ENCODE results near the gene SLC38A11. TPM values are rescaled to one million over a fixed set of nuclear protein-coding genes. Genes with fewer than 3 reads are reported as not detected.

Gene SLC38A11
- total RNA-seq, 6 experiments from 2014 or later: 0.58 to 3.6 (median 2.1) TPM

DNA sequence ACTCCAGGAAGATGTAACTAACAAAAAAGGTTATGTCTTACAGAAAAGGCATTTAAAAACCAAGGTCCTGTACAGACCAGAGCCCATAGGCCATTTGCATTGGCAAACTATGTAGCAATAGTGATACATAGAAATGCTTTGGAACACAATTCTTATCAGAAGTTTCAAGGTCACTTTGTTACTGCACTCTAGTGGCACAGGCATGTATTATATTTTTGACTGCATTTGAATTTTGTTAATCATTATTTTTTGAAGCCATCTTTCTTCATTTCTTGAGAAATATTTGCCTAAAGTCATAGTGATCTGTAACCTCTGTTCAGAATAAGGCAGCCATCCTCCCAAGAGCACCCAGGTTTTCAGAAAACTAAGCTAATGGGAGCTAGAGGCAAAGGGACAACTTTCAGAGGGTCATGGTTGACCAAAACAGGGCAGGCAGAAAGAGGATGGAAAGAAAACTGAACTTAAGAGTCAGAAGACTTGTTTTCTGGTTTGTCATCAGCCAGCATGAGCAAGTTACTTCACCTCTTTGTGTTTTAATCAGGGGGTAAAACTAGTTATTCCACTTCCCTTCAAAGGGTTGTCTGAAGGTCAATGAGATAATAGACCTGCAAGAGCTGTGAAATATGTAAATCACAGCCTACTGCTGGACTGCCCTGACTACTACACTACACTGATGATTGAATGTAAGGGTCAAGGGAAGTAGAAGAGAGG is 41.5 kb downstream of the SLC38A11 start:
- peak; percentile 58 to 78 (median 70) for ATAC-seq
- H3K27ac ChIP-seq: peak overlapping the region in 2 of 3 donors; percentile 1 to 59
- TF ChIP-seq POLR2A (IDR thresholded peaks at IDR 0.05): no peak
- peak; percentile 31 to 59 (median 40) for TF ChIP-seq CTCF (IDR thresholded peaks at IDR 0.05)
- H3K4me1 ChIP-seq: peaks cover 0 to 59% (median 22%) of the 10 kb centered on the region in 4 donors
- no peak for DNase-seq
- no peaks in the 10 kb centered on the region for H3K27me3 ChIP-seq
- no peak overlapping the region for H3K4me3 ChIP-seq
- intact Hi-C loops (cut with DNase I): no loop called here
- no peaks in the 10 kb centered on the region for H3K9me3 ChIP-seq
- no peaks in the 10 kb centered on the region for H3K36me3 ChIP-seq

DNA sequence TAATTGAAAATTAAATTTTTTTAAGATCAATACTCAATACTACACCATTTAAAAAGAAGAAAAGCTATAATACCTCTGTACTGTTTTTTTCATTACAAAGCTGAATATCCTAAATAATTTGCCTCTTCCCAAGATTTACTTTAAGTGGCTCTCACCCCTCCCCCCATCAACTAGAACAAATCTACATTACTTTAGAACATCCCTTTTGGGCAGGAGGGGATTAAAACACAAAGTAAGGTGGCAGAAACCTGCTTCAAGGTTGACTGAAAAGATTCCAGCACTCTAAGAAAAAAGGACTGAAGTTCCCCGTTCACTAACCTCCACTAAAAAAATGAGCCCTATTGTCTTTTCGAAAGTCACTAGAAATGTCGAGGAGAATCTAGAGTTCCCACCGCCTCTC is 42.3 kb downstream of the SLC38A11 start:
- Histone ChIP-seq H3K27ac (peak overlapping the region in 1 of 3 donors; percentile 59), H3K4me1 (peaks cover 0 to 59% (median 22%) of the 10 kb centered on the region in 4 donors), H3K27me3 (no peaks in the 10 kb centered on the region), H3K36me3 (no peaks in the 10 kb centered on the region), H3K9me3 (no peaks in the 10 kb centered on the region), H3K4me3 (no peak overlapping the region)
- WGBS (ENCODE audit: insufficient coverage, low coverage, low lambda C conversion rate, missing lambda C conversion rate): 89% methylated on average over 4 of the region's 4 CpGs
- ATAC-seq: no peak
- intact Hi-C loops (cut with DNase I): no loop called here
- no peak for TF ChIP-seq POLR2A (IDR thresholded peaks at IDR 0.05)
- TF ChIP-seq CTCF (IDR thresholded peaks at IDR 0.05): no peak
- DNase-seq: no peak

DNA sequence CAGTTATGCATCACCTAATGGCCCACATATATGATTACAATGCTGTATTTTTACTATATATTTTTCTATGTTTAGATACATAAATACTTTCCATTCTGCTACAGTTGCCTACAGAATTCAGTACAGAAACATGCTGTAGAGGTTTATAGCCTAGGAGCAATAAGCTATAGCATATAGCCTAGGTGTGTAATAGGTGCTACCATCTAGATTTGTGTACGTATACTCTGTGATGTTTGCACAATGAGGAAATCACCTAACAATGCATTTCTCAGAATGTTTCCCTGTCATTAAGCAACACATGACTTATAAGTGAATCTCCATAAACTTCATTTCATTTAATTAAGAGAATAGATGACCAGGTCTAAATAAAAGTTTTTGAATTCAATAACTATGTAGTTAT is 43.5 kb downstream of the SLC38A11 start:
- Histone ChIP-seq H3K36me3 (no peaks in the 10 kb centered on the region), H3K4me1 (peaks cover 0 to 51% (median 22%) of the 10 kb centered on the region in 4 donors), H3K27me3 (no peaks in the 10 kb centered on the region), H3K4me3 (no peak overlapping the region), H3K27ac (peak overlapping the region; percentile 18 to 59 (median 29)), H3K9me3 (no peaks in the 10 kb centered on the region)
- no peak for TF ChIP-seq POLR2A (IDR thresholded peaks at IDR 0.05)
- TF ChIP-seq CTCF (IDR thresholded peaks at IDR 0.05): no peak
- DNase-seq (no peak), ATAC-seq (peak in 2 of 4 donors; percentile 21 to 37)
- intact Hi-C loops (cut with DNase I): no loop called here
- 47% methylated on average over 1 of the region's 1 CpG for WGBS (ENCODE audit: insufficient coverage, low coverage, low lambda C conversion rate, missing lambda C conversion rate)

DNA sequence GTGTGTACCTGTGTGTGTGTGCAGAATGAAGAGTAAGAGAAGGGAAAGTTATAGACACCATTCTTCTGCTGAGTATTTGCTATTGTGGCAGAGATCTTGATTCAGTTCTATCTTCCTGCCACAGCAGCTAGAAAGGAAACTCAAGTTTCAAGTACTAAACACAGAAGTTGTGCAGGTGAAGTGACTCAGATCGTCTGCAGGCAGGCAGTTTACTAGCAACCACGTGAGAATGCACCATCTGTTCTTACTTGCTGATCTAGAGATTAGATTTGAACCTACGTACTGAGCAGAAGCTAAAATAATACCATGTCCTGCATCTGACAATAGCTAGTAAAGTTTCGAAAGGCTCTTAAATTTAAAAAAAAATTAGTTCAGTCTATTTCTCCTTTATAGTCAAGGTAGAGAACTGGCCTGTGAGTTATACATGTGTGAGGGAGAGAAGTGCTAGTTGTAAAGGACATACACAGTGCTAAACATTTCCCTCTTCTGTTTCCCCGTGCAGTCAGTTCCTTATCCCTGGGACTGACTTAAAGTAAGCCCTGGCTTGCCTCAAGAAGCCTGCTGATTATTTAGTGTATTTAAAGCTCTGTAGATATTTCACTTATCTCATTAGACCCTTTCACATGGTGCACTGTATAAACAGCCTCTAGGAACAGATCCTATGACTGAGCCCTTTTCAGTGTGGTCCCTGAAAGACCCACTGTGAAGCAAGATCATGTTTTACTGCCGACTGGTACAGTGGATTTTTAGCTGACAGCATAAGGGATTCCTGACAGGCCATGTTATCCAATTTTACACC is 45.0 kb downstream of the SLC38A11 start:
- Histone ChIP-seq H3K27ac (peak overlapping the region in 2 of 3 donors; percentile 7 to 59), H3K27me3 (no peaks in the 10 kb centered on the region), H3K4me1 (peaks cover 0 to 51% (median 22%) of the 10 kb centered on the region in 4 donors), H3K36me3 (no peaks in the 10 kb centered on the region), H3K4me3 (no peak overlapping the region), H3K9me3 (no peaks in the 10 kb centered on the region)
- WGBS (ENCODE audit: insufficient coverage, low coverage, low lambda C conversion rate, missing lambda C conversion rate): 9% methylated on average over 6 of the region's 6 CpGs
- DNase-seq (no peak), ATAC-seq (peak; percentile 68 to 75 (median 72))
- intact Hi-C loops (cut with DNase I): no loop called here
- no peak for TF ChIP-seq CTCF (IDR thresholded peaks at IDR 0.05)
- no peak for TF ChIP-seq POLR2A (IDR thresholded peaks at IDR 0.05)
